Activated B cell treated with CpG ODN at 0.5 μM for 24 hours (primary cell): ENCODE measurements around the gene RPS2. TPM values are rescaled to one million over a fixed set of nuclear protein-coding genes. Genes with fewer than 3 reads are reported as not detected.
A peak's percentile ranks its signal among the peaks of the same experiment; 100 is the strongest.
"Not testable (repeated sequence)": the region's sequence is repeated elsewhere in the genome, so short reads cannot be mapped to it uniquely, and the experiment has no call there.

Experiments
- ATAC-seq: fragments of 200-7000 bp; cut with Tn5 transposase; one replicate; pipeline ENCODE4 v1.10.0; 2021; ENCODE audit warnings: low read depth, mild to moderate bottlenecking, moderate library complexity
- CTCF ChIA-PET: fragments of 350-600 bp; sonication (Branson Sonifier 250); formaldehyde crosslinking; loops from one replicate; lab custom pipeline; 2021; ENCODE audit warnings: antibody characterized with exemption; lab: Charles Lee
- POLR2A ChIA-PET: fragments of 350-600 bp; sonication (Branson Sonifier 250); formaldehyde crosslinking; loops from one replicate; lab custom pipeline; 2021; ENCODE audit warnings: antibody characterized with exemption; lab: Charles Lee
- DNase-seq: peaks from one replicate; pipeline ENCODE4 v3.0.0; 2022
- H3K27ac Mint-ChIP-seq: one replicate; pipeline ENCODE4 v1.8.0; 2020; ENCODE audit warnings: mixed read lengths
- H3K27me3 Mint-ChIP-seq: one replicate; pipeline ENCODE4 v1.8.0; 2021; ENCODE audit warnings: mixed read lengths
- H3K36me3 Mint-ChIP-seq: one replicate; pipeline ENCODE4 v1.8.0; 2021; ENCODE audit warnings: low read depth, mixed read lengths
- H3K4me1 Mint-ChIP-seq: one replicate; pipeline ENCODE4 v1.8.0; 2021; ENCODE audit warnings: mixed read lengths
- H3K4me3 Mint-ChIP-seq: one replicate; pipeline ENCODE4 v1.8.0; 2020; ENCODE audit warnings: mild to moderate bottlenecking, mixed read lengths
- H3K9me3 Mint-ChIP-seq: one replicate; pipeline ENCODE4 v1.8.0; 2020; ENCODE audit warnings: mixed read lengths
- intact Hi-C: fragments of 100-400 bp; cut with micrococcal nuclease; formaldehyde crosslinking; loops from one replicate; pipeline ENCODE4 v1.15.1; 2024
- total RNA-seq: library from RNA; stranded (reverse); gene quantifications from 2 replicates; pipeline ENCODE4 v1.2.3, GENCODE V29; 2022
- TF ChIP-seq, protein P1 (sequence below): fragments of 200-600 bp; IDR thresholded peaks from one replicate; pipeline ENCODE4 v1.8.0; 2022; ENCODE audit warnings: antibody characterized with exemption, mild to moderate bottlenecking

RPS2 gene
- total RNA-seq, 1 donor from 2014 or later, result 5,116 TPM

DNA sequence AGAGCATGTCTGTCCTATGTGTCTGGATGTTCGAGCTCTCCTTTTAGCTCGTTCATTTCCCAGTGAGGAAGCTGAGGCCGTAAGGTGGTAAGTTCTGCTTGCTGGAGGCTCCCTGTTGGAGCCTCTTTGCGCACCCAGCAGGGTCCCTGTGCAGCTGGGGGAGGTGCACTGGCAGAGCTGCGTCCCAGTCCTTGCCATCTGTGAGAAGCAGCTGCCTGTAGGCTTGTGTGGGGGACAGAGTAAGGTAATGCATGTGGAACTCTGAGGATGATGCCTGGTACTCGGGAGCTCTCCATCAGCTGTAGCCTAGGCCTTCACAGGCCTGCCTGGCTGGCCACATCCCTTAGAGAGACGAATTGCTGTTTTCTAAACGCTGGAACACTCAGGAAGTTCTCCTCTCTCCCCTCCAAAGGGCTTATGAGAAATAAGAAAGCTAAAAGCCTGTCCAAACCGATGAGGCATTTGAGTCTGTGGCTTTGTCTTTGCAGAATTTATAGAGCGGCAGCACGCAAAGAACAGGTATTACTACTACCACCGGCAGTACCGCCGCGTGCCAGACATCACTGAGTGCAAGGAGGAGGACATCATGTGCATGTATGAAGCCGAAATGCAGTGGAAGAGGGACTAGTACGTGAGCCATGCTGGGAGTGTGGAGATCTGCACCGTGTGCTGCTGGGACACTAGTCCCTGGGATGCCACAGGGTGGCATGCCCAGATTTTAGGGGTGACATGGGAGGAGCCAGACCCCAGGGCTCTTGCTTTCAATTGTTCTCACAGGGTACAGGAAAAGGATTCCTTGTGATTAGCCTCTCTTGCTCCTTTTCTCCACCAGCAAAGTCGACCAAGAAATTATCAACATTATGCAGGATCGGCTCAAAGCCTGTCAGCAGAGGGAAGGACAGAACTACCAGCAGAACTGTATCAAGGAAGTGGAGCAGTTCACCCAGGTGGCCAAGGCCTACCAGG, 3.7 kb downstream of the RPS2 start:
- intact Hi-C loops, result loop anchor here (5.0 to 10.0 kb wide), 2 partner anchors 306 to 1194 kb away; partner anchors contain the start of gene RNPS1
- POLR2A ChIA-PET, result interaction anchor here (0.5 to 9.7 kb wide), 13 partner anchors 8 to 1198 kb away, joined by 3 to 351 read pairs (median 5); partner anchors contain the start of genes ECI1, GFER, MSRB1 and NOXO1
- ATAC-seq (no peak), DNase-seq (peak; percentile 25)
- Mint-ChIP-seq H3K27ac (peak overlapping the region; percentile 86), H3K9me3 (no peaks in the 10 kb centered on the region), H3K4me1 (peaks cover 55% of the 10 kb centered on the region), H3K27me3 (no peaks in the 10 kb centered on the region), H3K36me3 (peaks cover 45% of the 10 kb centered on the region), H3K4me3 (peak overlapping the region; percentile 91)
- CTCF ChIA-PET, result no interaction called here
- TF ChIP-seq, protein P1, sequence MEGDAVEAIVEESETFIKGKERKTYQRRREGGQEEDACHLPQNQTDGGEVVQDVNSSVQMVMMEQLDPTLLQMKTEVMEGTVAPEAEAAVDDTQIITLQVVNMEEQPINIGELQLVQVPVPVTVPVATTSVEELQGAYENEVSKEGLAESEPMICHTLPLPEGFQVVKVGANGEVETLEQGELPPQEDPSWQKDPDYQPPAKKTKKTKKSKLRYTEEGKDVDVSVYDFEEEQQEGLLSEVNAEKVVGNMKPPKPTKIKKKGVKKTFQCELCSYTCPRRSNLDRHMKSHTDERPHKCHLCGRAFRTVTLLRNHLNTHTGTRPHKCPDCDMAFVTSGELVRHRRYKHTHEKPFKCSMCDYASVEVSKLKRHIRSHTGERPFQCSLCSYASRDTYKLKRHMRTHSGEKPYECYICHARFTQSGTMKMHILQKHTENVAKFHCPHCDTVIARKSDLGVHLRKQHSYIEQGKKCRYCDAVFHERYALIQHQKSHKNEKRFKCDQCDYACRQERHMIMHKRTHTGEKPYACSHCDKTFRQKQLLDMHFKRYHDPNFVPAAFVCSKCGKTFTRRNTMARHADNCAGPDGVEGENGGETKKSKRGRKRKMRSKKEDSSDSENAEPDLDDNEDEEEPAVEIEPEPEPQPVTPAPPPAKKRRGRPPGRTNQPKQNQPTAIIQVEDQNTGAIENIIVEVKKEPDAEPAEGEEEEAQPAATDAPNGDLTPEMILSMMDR, result no peak

- ChIA-PET CTCF (no interaction called here), POLR2A (interaction anchor here (0.9 to 9.7 kb wide), 7 partner anchors 12 to 908 kb away, joined by 3 to 351 read pairs (median 13); partner anchors contain the start of genes GFER, MSRB1, NOXO1 and SYNGR3)
- intact Hi-C loops, result loop anchor here (1.0 to 10.0 kb wide), 5 partner anchors 16 to 1195 kb away; partner anchors contain the start of genes MSRB1, NTHL1, RNPS1 and TSC2
- peak; percentile 96 for DNase-seq
- peak within 1 kb of the TSS; percentile 91 for H3K4me3 Mint-ChIP-seq
- peak within 1 kb of the TSS; percentile 86 for H3K27ac Mint-ChIP-seq
- ATAC-seq, result peak; percentile 86
- no peaks in the 10 kb centered on the region for H3K9me3 Mint-ChIP-seq
- H3K4me1 Mint-ChIP-seq, result peaks cover 49% of the 10 kb centered on the region
- H3K36me3 Mint-ChIP-seq, result peaks cover 40% of the 10 kb centered on the region
- H3K27me3 Mint-ChIP-seq, result no peaks in the 10 kb centered on the region
- TF ChIP-seq, protein P1, result no peak
Observed at GRCh38 chr16:1959269-1960039, 5.2 kb downstream of the RPS2 start, which contains the start of gene NDUFB10. Gene NDUFB10 (plus strand): TSS chr16:1959538. CDS start chr16:1959625, 87 bp downstream.

- peak overlapping the region; percentile 67 for H3K4me3 Mint-ChIP-seq
- H3K27ac Mint-ChIP-seq, result no peak overlapping the region
- H3K4me1 Mint-ChIP-seq, result peaks cover 44% of the 10 kb centered on the region
- H3K27me3 Mint-ChIP-seq, result no peaks in the 10 kb centered on the region
- CTCF ChIA-PET, result no interaction called here
- no peaks in the 10 kb centered on the region for H3K9me3 Mint-ChIP-seq
- POLR2A ChIA-PET, result interaction anchor here (2.3 to 9.7 kb wide), 4 partner anchors 13 to 196 kb away, joined by 13 to 351 read pairs (median 38); partner anchors contain the start of genes GFER, MSRB1, NOXO1 and SYNGR3
- intact Hi-C loops, result loop anchor here (1.0 kb wide), 3 partner anchors 15 to 182 kb away; partner anchors contain the start of genes MSRB1, NTHL1 and TSC2
- DNase-seq (no peak), ATAC-seq (peak; percentile 1)
- H3K36me3 Mint-ChIP-seq, result peaks cover 35% of the 10 kb centered on the region
- TF ChIP-seq, protein P1, result no peak
Observed at GRCh38 chr16:1958715-1959268, 5.8 kb downstream of the RPS2 start.

DNA sequence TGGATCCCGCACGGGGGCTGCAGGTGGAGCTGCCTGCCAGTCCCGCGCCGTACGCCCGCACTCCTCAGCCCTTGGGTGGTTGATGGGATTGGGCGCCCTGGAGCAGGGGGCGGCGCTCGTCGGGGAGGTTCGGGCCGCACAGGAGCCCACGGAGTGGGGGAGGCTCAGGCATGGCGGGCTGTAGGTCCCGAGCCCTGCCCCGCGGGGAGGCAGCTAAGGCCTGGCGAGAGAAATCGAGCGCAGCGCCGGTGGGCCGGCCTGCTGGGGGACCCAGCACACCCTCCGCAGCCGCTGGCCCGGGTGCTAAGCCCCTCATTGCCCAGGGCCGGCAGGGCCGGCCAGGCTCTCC, 6.5 kb downstream of the RPS2 start:
- intact Hi-C loops, ATAC-seq, H3K9me3 Mint-ChIP-seq, DNase-seq, H3K27me3 Mint-ChIP-seq, H3K27ac Mint-ChIP-seq, H3K4me3 Mint-ChIP-seq: not testable (repeated sequence)
- H3K36me3 Mint-ChIP-seq, result peaks cover 28% of the 10 kb centered on the region
- CTCF ChIA-PET, result interaction anchor here (1.3 kb wide), 1 partner anchor 15 kb away, joined by 3 read pairs; no protein-coding TSS in a partner anchor
- POLR2A ChIA-PET, result interaction anchor here (1.1 to 9.7 kb wide), 4 partner anchors 13 to 247 kb away, joined by 3 to 351 read pairs (median 4); partner anchors contain the start of genes GFER, MLST8, MSRB1 and NOXO1
- H3K4me1 Mint-ChIP-seq, result peaks cover 38% of the 10 kb centered on the region

- POLR2A ChIA-PET, result interaction anchor here (1.1 to 9.7 kb wide), 4 partner anchors 14 to 248 kb away, joined by 3 to 351 read pairs (median 4); partner anchors contain the start of genes GFER, MLST8, MSRB1 and NOXO1
- Mint-ChIP-seq H3K36me3 (peaks cover 23% of the 10 kb centered on the region), H3K4me1 (peaks cover 33% of the 10 kb centered on the region)
- DNase-seq, H3K9me3 Mint-ChIP-seq, intact Hi-C loops, ATAC-seq, H3K27me3 Mint-ChIP-seq, H3K4me3 Mint-ChIP-seq, H3K27ac Mint-ChIP-seq: not testable (repeated sequence)
- CTCF ChIA-PET, result interaction anchor here (1.3 kb wide), 1 partner anchor 14 kb away, joined by 3 read pairs; no protein-coding TSS in a partner anchor
Observed at GRCh38 chr16:1957434-1958142, 7.0 kb downstream of the RPS2 start.
